Retinal pigment epithelial cell (primary cell): ENCODE data around the gene PDE4D.

ENCODE experiments used
- DNase-seq: peaks from one replicate; pipeline ENCODE4 v3.0.0-alpha.2; 2010; ENCODE audit warnings: low read depth
- H3K4me3 ChIP-seq: 2 replicates; pipeline ENCODE4 v1.5.1; 2011; ENCODE audit warnings: mild to moderate bottlenecking, low read length, control low read depth, moderate library complexity
- TF ChIP-seq, protein P1 (sequence below): conservative IDR thresholded peaks from 2 replicates; pipeline ENCODE4 v1.5.1; 2011; ENCODE audit warnings: low read depth, low read length, control low read depth, inconsistent platforms

The PDE4D gene

DNA sequence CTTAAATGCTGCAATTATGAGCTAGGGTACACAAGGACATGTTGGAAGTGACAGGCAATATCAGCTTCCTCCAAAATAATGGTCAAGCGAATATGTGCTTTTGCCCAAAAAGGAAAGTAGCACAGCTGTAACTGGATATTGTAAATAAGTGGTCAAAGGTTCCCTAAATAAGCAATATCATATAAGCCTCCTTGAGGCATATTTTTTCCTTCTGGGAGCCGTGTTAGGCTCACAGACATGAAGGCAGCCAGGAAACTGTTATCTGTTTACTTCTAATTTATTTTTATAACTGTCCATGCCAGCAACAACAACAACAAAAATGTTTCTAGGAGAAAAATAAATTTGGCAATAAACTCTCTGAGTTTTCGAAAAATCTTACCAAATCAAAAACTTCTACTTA is 648.3 kb downstream of the PDE4D start:
- no peak for DNase-seq
- TF ChIP-seq, protein P1, sequence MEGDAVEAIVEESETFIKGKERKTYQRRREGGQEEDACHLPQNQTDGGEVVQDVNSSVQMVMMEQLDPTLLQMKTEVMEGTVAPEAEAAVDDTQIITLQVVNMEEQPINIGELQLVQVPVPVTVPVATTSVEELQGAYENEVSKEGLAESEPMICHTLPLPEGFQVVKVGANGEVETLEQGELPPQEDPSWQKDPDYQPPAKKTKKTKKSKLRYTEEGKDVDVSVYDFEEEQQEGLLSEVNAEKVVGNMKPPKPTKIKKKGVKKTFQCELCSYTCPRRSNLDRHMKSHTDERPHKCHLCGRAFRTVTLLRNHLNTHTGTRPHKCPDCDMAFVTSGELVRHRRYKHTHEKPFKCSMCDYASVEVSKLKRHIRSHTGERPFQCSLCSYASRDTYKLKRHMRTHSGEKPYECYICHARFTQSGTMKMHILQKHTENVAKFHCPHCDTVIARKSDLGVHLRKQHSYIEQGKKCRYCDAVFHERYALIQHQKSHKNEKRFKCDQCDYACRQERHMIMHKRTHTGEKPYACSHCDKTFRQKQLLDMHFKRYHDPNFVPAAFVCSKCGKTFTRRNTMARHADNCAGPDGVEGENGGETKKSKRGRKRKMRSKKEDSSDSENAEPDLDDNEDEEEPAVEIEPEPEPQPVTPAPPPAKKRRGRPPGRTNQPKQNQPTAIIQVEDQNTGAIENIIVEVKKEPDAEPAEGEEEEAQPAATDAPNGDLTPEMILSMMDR: no peak

GRCh38 chr5:59241552-59241951 is 652.0 kb downstream of the PDE4D start:
- H3K4me3 ChIP-seq: no peak overlapping the region
- TF ChIP-seq, protein P1: no peak
- no peak for DNase-seq

More for the DNA sequence above, 648.3 kb downstream of the PDE4D start:
- H3K4me3 ChIP-seq: no peak overlapping the region

GRCh38 chr5:59241119-59241518 is 652.4 kb downstream of the PDE4D start:
- TF ChIP-seq, protein P1: no peak
- no peak for DNase-seq
- H3K4me3 ChIP-seq: no peak overlapping the region

- H3K4me3 ChIP-seq: no peak overlapping the region
- TF ChIP-seq, protein P1: no peak
- no peak for DNase-seq
Measured at GRCh38 chr5:59238126-59238902, 655.2 kb downstream of the PDE4D start.

GRCh38 chr5:59236986-59237385 is 656.5 kb downstream of the PDE4D start:
- TF ChIP-seq, protein P1: no peak
- no peak for DNase-seq
- no peak overlapping the region for H3K4me3 ChIP-seq

DNA sequence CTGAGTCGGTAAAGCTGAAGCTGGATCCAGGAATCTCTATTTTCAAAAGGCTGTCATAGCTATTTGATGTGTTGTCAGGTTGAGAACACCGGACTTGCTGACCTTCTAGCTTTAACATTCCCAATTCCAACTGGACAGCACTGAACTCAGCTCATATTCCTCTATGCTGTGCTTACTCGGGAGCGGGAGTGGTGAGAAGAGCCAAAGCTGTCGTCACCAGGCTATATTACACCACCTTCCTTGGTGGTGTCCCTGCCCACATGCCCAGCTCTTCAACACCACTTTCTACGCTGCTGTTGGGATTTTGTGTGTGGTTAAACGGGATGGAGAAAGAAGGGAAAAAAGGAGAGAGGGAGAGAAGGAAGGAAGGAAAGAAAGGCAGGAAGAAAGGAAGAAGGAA is 657.1 kb downstream of the PDE4D start:
- no peak for DNase-seq

More for the DNA sequence above, 657.1 kb downstream of the PDE4D start:
- TF ChIP-seq, protein P1: no peak
- no peak overlapping the region for H3K4me3 ChIP-seq
